HG03520 (cell line): ENCODE results near the gene GPR50.
A peak's percentile ranks its signal among the peaks of the same experiment; 100 is the strongest.

Source experiments
- ATAC-seq: cut with Tn5 transposase; IDR thresholded peaks from one replicate; pipeline ENCODE4 v1.9.1; 2021; ENCODE audit warnings: mild to moderate bottlenecking, moderate library complexity; ENCODE audit not compliant: unreplicated experiment

Gene GPR50

GRCh38 chrX:151176231-151176750 is at the start of gene GPR50:
Gene GPR50 (plus strand): TSS chrX:151176584. CDS start chrX:151176722, 138 bp downstream.
- no peak for ATAC-seq

GRCh38 chrX:151132531-151132930 is 43.9 kb upstream of the GPR50 start:
- ATAC-seq, result no peak

GRCh38 chrX:151151665-151152267 is 24.6 kb upstream of the GPR50 start:
- peak; percentile 81 for ATAC-seq

- ATAC-seq, result no peak
Measured at GRCh38 chrX:151153086-151153485, 23.3 kb upstream of the GPR50 start.

- ATAC-seq, result no peak
Measured at GRCh38 chrX:151153667-151154066, 22.7 kb upstream of the GPR50 start.

GRCh38 chrX:151155234-151155633 is 21.1 kb upstream of the GPR50 start:
- ATAC-seq, result no peak

- ATAC-seq, result no peak
Measured at GRCh38 chrX:151161690-151162089, 14.7 kb upstream of the GPR50 start.

GRCh38 chrX:151167791-151168345 is 8.5 kb upstream of the GPR50 start:
- no peak for ATAC-seq

- no peak for ATAC-seq
Measured at GRCh38 chrX:151169783-151170182, 6.6 kb upstream of the GPR50 start.

- no peak for ATAC-seq
Measured at GRCh38 chrX:151174581-151175282, 1.7 kb upstream of the GPR50 start.

- no peak for ATAC-seq
Measured at GRCh38 chrX:151175283-151176062, 911 bp upstream of the GPR50 start.

- no peak for ATAC-seq
Measured at GRCh38 chrX:151177141-151178027, 1.0 kb downstream of the GPR50 start.

GRCh38 chrX:151178746-151179145 is 2.4 kb downstream of the GPR50 start:
- no peak for ATAC-seq

- ATAC-seq, result no peak
Measured at GRCh38 chrX:151180400-151180799, 4.0 kb downstream of the GPR50 start.

- no peak for ATAC-seq
Measured at GRCh38 chrX:151181088-151181487, 4.7 kb downstream of the GPR50 start.

- no peak for ATAC-seq
Measured at GRCh38 chrX:151183233-151183753, 6.9 kb downstream of the GPR50 start.

- no peak for ATAC-seq
Measured at GRCh38 chrX:151183912-151184565, 7.7 kb downstream of the GPR50 start.

- ATAC-seq, result no peak
Measured at GRCh38 chrX:151184705-151185104, 8.3 kb downstream of the GPR50 start.

GRCh38 chrX:151206871-151207270 is 30.5 kb downstream of the GPR50 start:
- ATAC-seq, result no peak

- no peak for ATAC-seq
Measured at GRCh38 chrX:151225843-151226242, 49.5 kb downstream of the GPR50 start.
